GM18519 (cell line): ENCODE measurements around the gene SKAP1.

Source experiments
- ATAC-seq: cut with Tn5 transposase; IDR thresholded peaks from one replicate; pipeline ENCODE4 v1.9.1; 2021; ENCODE audit warnings: mild to moderate bottlenecking, moderate library complexity; ENCODE audit not compliant: unreplicated experiment, low FRiP score

Gene SKAP1

GRCh38 chr17:48429638-48430586 lies at the start of gene SKAP1:
Gene SKAP1 (minus strand): TSS chr17:48430214.
- no peak for ATAC-seq

DNA sequence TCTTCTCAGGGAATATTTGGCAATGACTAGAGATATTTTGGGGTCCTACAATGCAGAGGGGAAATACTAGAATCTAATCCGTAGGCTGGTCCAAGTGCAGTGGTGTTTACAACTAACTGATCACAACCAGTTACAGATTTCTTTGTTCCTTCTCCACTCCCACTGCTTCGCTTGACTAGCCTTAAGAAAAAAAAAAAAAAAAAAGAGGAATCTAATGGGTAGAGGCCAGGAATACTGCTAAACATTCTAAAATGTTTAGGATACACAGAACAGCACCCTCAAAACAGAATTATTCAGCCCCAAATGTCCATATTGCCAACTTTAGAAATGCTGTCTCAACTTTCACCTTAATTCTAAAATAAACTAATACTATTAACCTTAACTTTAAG lies 49.0 kb upstream of the SKAP1 start:
- ATAC-seq, result no peak

DNA sequence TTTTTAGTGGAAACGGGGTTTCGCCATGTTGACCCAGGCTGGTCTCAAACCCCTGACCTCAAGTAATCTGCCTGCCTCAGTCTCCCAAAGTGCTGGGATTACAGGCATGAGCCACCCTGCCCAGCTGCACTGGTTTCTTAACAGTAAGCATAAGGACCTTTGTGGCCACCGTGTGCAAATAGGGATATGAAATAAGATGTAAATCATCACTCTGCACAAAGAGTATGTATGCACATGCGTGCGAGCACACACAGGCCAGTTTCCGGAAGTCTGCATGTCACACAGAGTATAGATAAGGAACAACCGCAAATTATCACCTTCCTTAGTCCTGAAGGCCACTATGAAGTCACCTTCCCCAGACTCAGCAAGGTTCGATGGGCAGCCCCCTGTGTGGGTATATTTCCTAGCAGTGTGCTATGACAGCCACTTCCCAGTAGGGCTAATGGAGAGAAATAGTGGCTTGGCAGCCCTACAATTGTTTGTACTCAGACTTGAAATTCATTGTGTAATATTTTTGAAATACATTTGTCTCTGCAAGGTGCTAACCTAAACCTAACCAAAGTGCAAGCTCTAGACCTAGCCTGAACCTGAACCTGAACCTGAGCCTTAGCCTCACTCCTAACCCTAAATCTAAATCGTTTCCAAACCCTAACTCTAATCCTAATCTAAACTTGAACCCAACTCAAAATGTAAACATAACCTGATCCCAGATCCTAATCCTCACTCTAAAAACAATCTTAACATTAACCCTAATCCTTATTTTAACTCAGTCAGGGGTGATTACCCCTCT lies 48.4 kb upstream of the SKAP1 start:
- ATAC-seq, result peak; percentile 71

DNA sequence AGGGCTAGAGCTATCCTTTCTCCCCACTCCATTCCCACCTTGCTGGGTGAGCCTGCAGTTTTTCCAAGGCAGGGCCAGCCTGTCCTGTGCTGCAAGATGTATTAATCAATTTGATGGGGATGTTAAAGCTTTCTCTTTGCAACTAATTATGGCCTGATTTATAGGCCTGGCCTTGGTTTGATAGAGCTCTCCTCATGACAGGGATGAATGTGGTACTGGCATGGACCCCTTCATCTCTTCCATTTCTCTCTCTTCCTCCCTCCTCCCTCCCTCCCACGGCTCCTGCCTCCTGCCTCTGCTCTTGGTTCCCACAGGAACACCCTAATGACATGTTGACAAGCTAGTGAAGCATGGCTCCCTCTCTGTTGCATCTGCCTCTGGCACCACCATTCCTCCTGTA lies 47.2 kb upstream of the SKAP1 start:
- no peak for ATAC-seq

DNA sequence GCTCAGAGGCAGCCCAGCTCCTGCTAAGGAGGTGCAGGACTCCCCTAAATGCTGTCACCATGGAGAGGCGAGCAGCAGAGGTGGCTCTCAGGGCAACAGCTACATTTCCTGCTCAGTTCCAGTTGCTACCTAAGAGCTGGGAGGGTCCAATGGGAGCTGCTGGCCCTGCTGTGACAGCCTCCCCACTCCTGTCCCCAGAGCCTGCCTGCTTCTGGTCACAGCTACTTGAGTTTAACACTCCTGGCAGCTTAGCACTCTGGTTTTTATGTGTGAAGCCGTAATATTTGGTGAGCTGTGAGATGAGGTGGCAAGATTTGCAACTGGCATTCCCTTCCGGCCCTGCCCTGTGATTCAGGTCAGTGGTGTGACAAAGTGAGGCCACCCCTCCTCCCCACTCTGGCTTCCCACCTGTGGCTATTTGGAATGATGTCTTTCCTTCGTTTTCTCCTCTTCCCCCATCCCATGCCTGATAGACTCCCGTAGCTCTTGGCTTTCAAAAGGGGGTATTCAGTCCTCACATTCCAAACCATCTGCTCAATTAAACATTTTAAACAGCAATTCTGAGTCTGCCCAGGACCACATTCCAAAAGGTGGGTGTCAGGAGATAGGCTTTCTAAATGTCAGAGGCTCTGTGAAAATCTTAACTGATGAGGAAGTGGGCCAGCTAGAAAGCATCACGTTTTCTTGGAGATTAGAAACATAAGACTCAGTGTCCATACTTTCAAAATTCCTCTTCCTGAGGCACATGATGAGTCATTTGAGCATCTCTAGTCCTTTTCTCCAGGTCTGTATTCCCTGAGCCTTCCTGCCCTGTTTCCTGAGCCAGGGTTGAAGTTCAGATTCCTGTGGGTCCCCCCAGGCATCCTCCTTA lies 42.6 kb upstream of the SKAP1 start:
- ATAC-seq, result no peak

GRCh38 chr17:48471817-48472410 lies 41.9 kb upstream of the SKAP1 start:
- no peak for ATAC-seq

DNA sequence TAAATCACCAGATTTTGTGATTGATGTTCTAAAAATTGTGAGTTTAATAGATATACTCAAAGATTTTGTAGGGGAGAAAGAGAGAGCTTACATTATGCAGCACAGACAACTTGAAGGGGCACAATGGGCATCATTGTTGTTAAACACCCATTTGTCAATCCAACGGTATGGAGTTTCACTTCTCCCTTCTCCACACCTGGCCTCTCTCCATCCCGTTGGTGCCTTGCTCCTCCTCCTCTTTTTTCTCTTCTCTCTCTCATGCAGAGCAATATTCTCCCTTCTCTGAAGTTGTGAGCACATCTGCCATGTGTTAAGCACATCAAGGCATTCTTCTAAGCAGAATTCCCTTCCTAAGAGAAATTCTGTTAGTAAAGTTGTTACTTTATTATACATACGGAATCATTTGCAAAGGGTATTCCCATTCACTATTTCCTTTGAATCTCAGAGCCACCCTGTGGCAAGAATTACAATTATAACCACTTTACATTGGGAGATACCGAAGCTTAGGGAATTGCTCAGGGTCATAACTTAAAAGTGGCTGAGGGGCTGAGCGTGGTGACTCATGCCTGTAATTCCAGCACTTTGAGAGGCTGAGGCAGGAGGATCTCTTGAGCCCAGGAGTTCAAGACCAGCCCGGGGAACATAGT lies 40.5 kb upstream of the SKAP1 start:
- no peak for ATAC-seq

- ATAC-seq, result no peak
Measured at GRCh38 chr17:48469227-48469626, 39.2 kb upstream of the SKAP1 start.

GRCh38 chr17:48468299-48468698 lies 38.3 kb upstream of the SKAP1 start:
- no peak for ATAC-seq

DNA sequence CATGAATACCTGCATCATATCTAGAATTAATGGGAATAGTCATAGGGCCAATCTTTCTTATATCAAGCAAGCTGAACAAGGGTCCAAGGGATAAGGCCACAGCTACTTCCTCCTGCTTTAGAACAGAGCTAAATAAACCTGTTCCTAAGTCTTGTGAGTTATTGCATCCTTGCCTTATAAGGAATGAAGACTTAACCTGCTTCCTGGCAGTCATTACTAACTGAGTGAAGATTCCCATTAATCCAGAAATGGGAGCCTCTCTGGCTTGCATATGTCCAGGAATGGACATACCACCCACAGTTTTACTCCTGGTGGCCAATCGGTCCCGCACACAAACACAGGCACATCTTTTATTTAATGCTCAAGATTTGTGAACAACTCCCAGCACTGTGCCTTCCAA lies 35.9 kb upstream of the SKAP1 start:
- ATAC-seq, result no peak

DNA sequence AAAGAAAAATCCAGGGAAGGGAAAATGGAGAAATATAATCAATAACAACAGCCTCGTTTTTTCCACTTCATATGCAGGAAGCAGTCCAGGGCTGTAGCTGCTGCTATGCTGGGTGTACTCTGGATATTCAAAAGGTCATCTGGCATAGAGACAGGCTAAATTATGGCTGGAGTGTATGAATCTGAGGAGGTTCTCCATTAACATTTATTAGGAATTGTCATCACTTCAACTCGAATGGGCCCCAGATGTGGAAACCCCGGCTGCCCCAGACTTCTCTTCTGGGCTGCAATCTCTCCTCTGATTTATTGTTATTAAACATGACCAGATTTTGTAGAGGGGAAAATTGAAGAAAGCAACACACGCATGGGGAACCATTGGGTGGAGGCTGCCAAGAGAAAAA lies 33.5 kb upstream of the SKAP1 start:
- ATAC-seq, result no peak

GRCh38 chr17:48462946-48463345 lies 32.9 kb upstream of the SKAP1 start:
- no peak for ATAC-seq

- ATAC-seq, result no peak
Measured at GRCh38 chr17:48460052-48460451, 30.0 kb upstream of the SKAP1 start.

- ATAC-seq, result no peak
Measured at GRCh38 chr17:48459070-48459844, 29.2 kb upstream of the SKAP1 start.

DNA sequence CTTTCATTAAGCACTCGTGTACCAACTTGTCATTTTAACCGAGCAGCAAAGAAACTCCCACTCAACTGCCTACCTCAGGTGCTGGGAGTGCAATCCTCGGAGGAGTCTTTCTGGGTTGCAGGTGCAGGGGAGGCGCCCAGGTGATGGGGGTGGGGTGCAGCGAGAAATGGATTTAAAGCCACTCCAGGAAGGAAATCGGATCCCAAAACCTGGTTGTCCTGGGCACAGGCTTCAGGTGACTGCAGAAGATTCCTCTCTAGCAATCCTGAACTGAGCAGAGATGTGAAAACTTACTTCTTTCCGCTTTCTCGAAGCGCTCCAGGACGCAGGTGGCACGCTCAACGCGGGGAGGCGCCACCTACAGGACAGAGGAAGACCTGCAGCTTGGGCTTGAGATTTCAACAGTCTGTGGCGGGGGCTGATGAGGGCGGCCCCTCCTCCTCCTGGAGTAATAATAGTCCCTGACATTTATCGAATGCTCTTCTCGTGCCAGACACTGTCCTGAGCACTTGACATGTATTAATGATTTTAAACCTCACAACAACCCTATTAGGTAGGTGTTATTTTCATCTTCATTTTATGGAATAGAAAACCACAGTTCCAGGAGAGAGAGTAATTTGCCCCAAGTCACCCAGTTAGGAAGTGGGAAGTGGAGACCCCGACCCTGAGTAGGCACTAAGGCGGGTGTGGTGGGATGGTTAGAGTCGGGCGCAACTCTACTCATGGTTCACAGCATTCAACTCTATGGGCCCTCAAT lies 27.2 kb upstream of the SKAP1 start:
- no peak for ATAC-seq

DNA sequence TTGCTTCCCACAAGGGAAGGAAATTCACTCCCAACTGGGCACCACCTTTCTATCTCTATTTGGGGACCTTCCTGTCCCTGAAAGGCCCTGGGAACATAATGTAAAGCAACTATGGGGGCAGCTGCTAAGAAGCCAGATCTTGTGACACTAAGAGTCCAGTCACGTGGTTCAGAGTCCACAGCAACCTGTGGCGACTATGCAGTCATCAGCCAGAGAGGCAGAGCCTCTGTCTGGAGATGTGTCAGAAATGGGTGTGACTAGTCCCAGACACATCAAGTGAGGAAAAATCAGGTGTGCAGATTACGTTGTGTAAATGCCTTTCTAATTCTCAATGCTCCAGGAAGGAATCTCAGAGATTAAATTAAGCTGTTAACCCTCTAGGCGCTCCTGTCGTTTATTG lies 26.6 kb upstream of the SKAP1 start:
- no peak for ATAC-seq

GRCh38 chr17:48455791-48456190 lies 25.8 kb upstream of the SKAP1 start:
- ATAC-seq, result no peak

DNA sequence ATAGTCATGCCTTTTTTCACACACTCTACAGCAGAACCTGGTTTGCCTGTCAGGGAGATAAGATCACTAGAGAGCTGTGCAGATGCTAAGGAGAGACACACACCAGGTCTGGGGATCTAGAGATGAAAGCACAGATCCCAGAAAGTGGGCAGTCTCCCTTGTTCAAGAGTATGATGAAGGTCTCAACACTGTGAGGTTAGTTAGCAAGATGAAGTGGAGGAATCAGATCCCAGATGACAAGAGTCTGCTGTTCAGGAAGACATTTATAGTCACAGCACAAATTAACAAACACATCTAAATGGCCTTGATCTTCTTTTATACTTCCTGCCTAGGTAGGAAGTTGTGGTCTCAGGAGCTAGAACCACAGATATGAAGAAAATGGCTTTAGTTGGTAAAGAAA lies 23.4 kb upstream of the SKAP1 start:
- no peak for ATAC-seq
